Neural progenitor cell (in vitro differentiated cells): Measurements from ENCODE around the gene ASAP2. TPM values are rescaled to one million over a fixed set of nuclear protein-coding genes. Genes with fewer than 3 reads are reported as not detected.

ENCODE experiments used
- DNase-seq: peaks from one replicate; pipeline ENCODE4 v3.0.0-alpha.2; 2016; ENCODE audit warnings: low spot score
- H2AFZ ChIP-seq: fragments of 200-600 bp; sonication (generic); replicated peaks from 2 replicates; pipeline ENCODE4 v1.6.1; 2016; ENCODE audit warnings: antibody characterized with exemption
- H3F3A ChIP-seq: fragments of 200-600 bp; sonication (generic); 2 replicates; pipeline ENCODE4 v1.6.1; 2016; ENCODE audit warnings: antibody characterized with exemption, low read depth
- H3K27ac ChIP-seq: fragments of 200-600 bp; sonication (generic); 2 replicates; pipeline ENCODE4 v1.5.1; 2016; ENCODE audit warnings: mild to moderate bottlenecking
- H3K27me3 ChIP-seq: fragments of 200-600 bp; sonication (generic); 2 replicates; pipeline ENCODE4 v1.6.1; 2016; ENCODE audit warnings: mild to moderate bottlenecking, moderate library complexity
- H3K36me3 ChIP-seq: fragments of 200-600 bp; sonication (generic); 2 replicates; pipeline ENCODE4 v1.5.1; 2016
- H3K4me1 ChIP-seq: fragments of 200-600 bp; sonication (generic); 2 replicates; pipeline ENCODE4 v1.6.1; 2016; ENCODE audit warnings: mixed run types
- H3K4me2 ChIP-seq: fragments of 200-600 bp; sonication (generic); 2 replicates; pipeline ENCODE4 v1.6.1; 2016
- H3K4me3 ChIP-seq: fragments of 200-600 bp; sonication (generic); 2 replicates; pipeline ENCODE4 v1.5.1; 2016
- H3K79me2 ChIP-seq: fragments of 200-600 bp; sonication (generic); 2 replicates; pipeline ENCODE4 v1.6.1; 2016; ENCODE audit warnings: low read depth
- H3K9ac ChIP-seq: fragments of 200-600 bp; sonication (generic); 2 replicates; pipeline ENCODE4 v1.6.1; 2016
- H3K9me3 ChIP-seq: fragments of 200-600 bp; sonication (generic); 2 replicates; pipeline ENCODE4 v1.5.1; 2016; ENCODE audit warnings: low read depth
- H4K20me1 ChIP-seq: fragments of 200-600 bp; sonication (generic); 2 replicates; pipeline ENCODE4 v1.6.1; 2016; ENCODE audit warnings: low read depth
- H3K27ac Mint-ChIP-seq: 3 replicates; pipeline ENCODE4 v1.8.0; 2021; ENCODE audit warnings: mixed read lengths
- H3K27me3 Mint-ChIP-seq: 2 replicates; pipeline ENCODE4 v1.8.0; 2022; ENCODE audit warnings: low read depth, mild to moderate bottlenecking, inconsistent platforms, moderate library complexity, mixed read lengths; ENCODE audit not compliant: insufficient read depth
- H3K36me3 Mint-ChIP-seq: 3 replicates; pipeline ENCODE4 v1.8.0; 2021; ENCODE audit warnings: mixed read lengths
- H3K4me1 Mint-ChIP-seq: 3 replicates; pipeline ENCODE4 v1.8.0; 2021; ENCODE audit warnings: mixed read lengths
- H3K4me3 Mint-ChIP-seq: 3 replicates; pipeline ENCODE4 v1.8.0; 2021; ENCODE audit warnings: mild to moderate bottlenecking, moderate library complexity, mixed read lengths
- H3K9me3 Mint-ChIP-seq: 3 replicates; pipeline ENCODE4 v1.8.0; 2020; ENCODE audit warnings: mixed read lengths
- CTCF ChIP-seq: fragments of 200-600 bp; sonication (generic); IDR thresholded peaks from 2 replicates; pipeline ENCODE4 v1.5.1; 2017; ENCODE audit warnings: antibody characterized with exemption, mild to moderate bottlenecking
- EZH2 ChIP-seq: fragments of 200-600 bp; sonication (generic); IDR thresholded peaks from 2 replicates; pipeline ENCODE4 v1.6.1; 2017; ENCODE audit warnings: antibody characterized with exemption, mild to moderate bottlenecking, moderate library complexity
- EZH2phosphoT487 ChIP-seq: fragments of 200-600 bp; sonication (generic); IDR thresholded peaks from 2 replicates; pipeline ENCODE4 v1.6.1; 2017; ENCODE audit warnings: antibody characterized with exemption
- total RNA-seq: library from RNA; depleted of rRNA; stranded (reverse); fragments of >200 nt; gene quantifications from 2 replicates; pipeline ENCODE4 v1.2.3, GENCODE V29; 2015; ENCODE audit warnings: low replicate concordance

Gene ASAP2
- total RNA-seq, 1 donor from 2014 or later: 31.7 TPM

GRCh38 chr2:9296559-9296958 lies 89.9 kb downstream of the ASAP2 start:
- Histone ChIP-seq H3K4me2 (no peak overlapping the region), H3K36me3 (no peaks in the 10 kb centered on the region), H3K79me2 (peaks cover 14% of the 10 kb centered on the region), H4K20me1 (peaks cover 63% of the 10 kb centered on the region), H3K4me3 (no peak overlapping the region), H3K27ac (no peak overlapping the region), H3K4me1 (peaks cover 6% of the 10 kb centered on the region), H3F3A (no peaks in the 10 kb centered on the region), H3K9ac (no peak overlapping the region), H2AFZ (no peak overlapping the region), H3K9me3 (no peaks in the 10 kb centered on the region), H3K27me3 (no peaks in the 10 kb centered on the region)
- peaks cover 2% of the 10 kb centered on the region for H3K27me3 Mint-ChIP-seq
- peaks cover 15% of the 10 kb centered on the region for H3K36me3 Mint-ChIP-seq
- DNase-seq: no peak
- no peak overlapping the region for H3K27ac Mint-ChIP-seq
- no peak overlapping the region for H3K4me3 Mint-ChIP-seq
- TF ChIP-seq EZH2: no peak
- no peak for TF ChIP-seq EZH2phosphoT487
- no peak for TF ChIP-seq CTCF
- peaks cover 26% of the 10 kb centered on the region for H3K4me1 Mint-ChIP-seq
- no peaks in the 10 kb centered on the region for H3K9me3 Mint-ChIP-seq

GRCh38 chr2:9297156-9297555 lies 90.5 kb downstream of the ASAP2 start:
- Mint-ChIP-seq H3K27ac (no peak overlapping the region), H3K27me3 (peaks cover 2% of the 10 kb centered on the region), H3K4me1 (peaks cover 26% of the 10 kb centered on the region), H3K4me3 (no peak overlapping the region), H3K9me3 (no peaks in the 10 kb centered on the region), H3K36me3 (peaks cover 15% of the 10 kb centered on the region)
- Histone ChIP-seq H3K9me3 (no peaks in the 10 kb centered on the region), H3K4me3 (no peak overlapping the region), H3K9ac (no peak overlapping the region), H3F3A (no peaks in the 10 kb centered on the region), H4K20me1 (peaks cover 57% of the 10 kb centered on the region), H3K27ac (no peak overlapping the region), H3K4me2 (no peak overlapping the region), H3K27me3 (no peaks in the 10 kb centered on the region), H3K79me2 (peaks cover 14% of the 10 kb centered on the region), H3K36me3 (no peaks in the 10 kb centered on the region), H2AFZ (no peak overlapping the region), H3K4me1 (peaks cover 6% of the 10 kb centered on the region)
- no peak for TF ChIP-seq EZH2
- no peak for TF ChIP-seq CTCF
- TF ChIP-seq EZH2phosphoT487: no peak
- no peak for DNase-seq

- peaks cover 2% of the 10 kb centered on the region for H3K27me3 Mint-ChIP-seq
- Histone ChIP-seq H3K9ac (no peak overlapping the region), H4K20me1 (peaks cover 52% of the 10 kb centered on the region), H2AFZ (no peak overlapping the region), H3K27ac (no peak overlapping the region), H3K4me2 (no peak overlapping the region), H3K27me3 (no peaks in the 10 kb centered on the region), H3K9me3 (no peaks in the 10 kb centered on the region), H3K36me3 (no peaks in the 10 kb centered on the region), H3K4me1 (peaks cover 6% of the 10 kb centered on the region), H3K79me2 (peaks cover 14% of the 10 kb centered on the region), H3F3A (no peaks in the 10 kb centered on the region), H3K4me3 (no peak overlapping the region)
- TF ChIP-seq EZH2phosphoT487: no peak
- TF ChIP-seq EZH2: no peak
- no peak for TF ChIP-seq CTCF
- H3K4me1 Mint-ChIP-seq: peaks cover 26% of the 10 kb centered on the region
- H3K4me3 Mint-ChIP-seq: no peak overlapping the region
- DNase-seq: no peak
- H3K9me3 Mint-ChIP-seq: no peaks in the 10 kb centered on the region
- peaks cover 14% of the 10 kb centered on the region for H3K36me3 Mint-ChIP-seq
- no peak overlapping the region for H3K27ac Mint-ChIP-seq
These were observed 91.2 kb downstream of the ASAP2 start for GRCh38 chr2:9297807-9298206.
